ENCODE data around the gene HOXC6.
"Not testable (repeated sequence)": the region's sequence is repeated elsewhere in the genome, so short reads cannot be mapped to it uniquely, and the experiment has no call there.

The HOXC6 gene

GRCh38 chr12:54054742-54055194 lies 26.5 kb downstream of the HOXC6 start:
- no peak for DNase-seq (ENCODE audit: low read depth in 2 of 2)

GRCh38 chr12:54055552-54055951 lies 27.3 kb downstream of the HOXC6 start:
- DNase-seq (ENCODE audit: low read depth in 2 of 2) = no peak

DNA sequence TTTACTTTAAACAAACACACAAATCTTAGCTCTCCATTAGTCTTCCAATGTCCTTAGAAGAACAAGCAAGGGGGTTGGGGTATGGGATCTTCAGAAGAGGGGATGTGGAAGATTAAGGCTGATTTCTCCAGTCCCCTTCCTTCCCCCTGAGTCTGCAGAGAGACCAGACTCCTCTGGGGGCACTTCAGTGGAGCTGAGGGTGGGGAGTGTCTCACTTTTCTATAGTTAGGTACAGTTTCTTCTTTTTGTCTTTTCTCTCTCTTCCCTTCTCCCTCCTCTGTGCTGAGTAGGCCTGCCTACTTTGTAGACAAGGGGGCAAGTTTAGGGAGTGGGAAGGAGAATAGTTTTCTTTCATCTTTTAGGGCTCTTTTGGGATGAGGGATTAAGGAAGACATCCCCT lies 27.9 kb downstream of the HOXC6 start:
- DNase-seq (ENCODE audit: low read depth in 2 of 2) = no peak

- no peak for DNase-seq (ENCODE audit: low read depth in 2 of 2)
These were observed 30.0 kb downstream of the HOXC6 start for GRCh38 chr12:54058128-54058768.

DNA sequence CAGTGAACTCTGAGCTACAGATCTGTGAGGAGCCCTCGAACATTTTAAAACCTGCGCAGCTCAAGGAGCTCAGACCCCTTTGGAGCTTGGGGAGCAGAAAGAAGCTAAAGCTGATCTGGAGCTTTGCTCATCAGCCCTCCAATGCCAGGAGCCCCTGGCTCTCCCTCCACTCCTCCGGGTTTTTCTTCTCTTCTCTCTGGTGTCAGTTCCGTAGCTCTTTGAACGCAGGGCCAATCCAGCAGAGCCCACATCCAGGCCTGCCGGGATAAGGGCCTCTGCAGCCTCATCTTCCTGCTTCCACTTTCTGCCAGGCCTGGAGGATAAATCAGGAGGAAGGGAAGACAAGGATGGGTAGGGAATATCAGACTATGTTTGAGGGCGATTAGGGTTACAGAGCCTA lies 31.4 kb downstream of the HOXC6 start:
- no peak for DNase-seq (ENCODE audit: low read depth in 2 of 2)

- no peak for DNase-seq (ENCODE audit: low read depth in 2 of 2)
These were observed 32.1 kb downstream of the HOXC6 start for GRCh38 chr12:54060174-54060974.

- no peak for DNase-seq (ENCODE audit: low read depth in 2 of 2)
These were observed 32.9 kb downstream of the HOXC6 start for GRCh38 chr12:54060975-54061778.

DNA sequence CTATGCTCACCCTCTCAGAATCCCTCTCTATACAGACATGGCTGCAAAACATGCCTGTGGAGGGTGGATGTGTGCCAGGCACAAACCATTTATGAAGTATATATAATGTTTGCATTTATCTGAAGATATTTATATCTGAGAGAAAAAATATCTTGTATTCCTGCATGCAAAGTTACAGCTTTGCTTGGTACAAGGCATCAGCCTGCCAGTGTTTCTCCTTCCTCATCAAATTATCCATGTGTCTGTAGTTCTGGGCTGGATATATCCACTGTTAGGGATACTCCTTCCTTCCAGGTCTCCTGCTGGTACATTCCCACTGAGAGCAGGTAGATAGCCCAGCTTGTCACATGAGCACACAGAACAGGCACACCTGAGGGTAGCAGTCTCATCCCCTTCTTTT lies 37.4 kb downstream of the HOXC6 start:
- DNase-seq (ENCODE audit: low read depth in 2 of 2) = no peak

- no peak for DNase-seq (ENCODE audit: low read depth in 2 of 2)
These were observed 38.2 kb downstream of the HOXC6 start for GRCh38 chr12:54066408-54066807.

DNA sequence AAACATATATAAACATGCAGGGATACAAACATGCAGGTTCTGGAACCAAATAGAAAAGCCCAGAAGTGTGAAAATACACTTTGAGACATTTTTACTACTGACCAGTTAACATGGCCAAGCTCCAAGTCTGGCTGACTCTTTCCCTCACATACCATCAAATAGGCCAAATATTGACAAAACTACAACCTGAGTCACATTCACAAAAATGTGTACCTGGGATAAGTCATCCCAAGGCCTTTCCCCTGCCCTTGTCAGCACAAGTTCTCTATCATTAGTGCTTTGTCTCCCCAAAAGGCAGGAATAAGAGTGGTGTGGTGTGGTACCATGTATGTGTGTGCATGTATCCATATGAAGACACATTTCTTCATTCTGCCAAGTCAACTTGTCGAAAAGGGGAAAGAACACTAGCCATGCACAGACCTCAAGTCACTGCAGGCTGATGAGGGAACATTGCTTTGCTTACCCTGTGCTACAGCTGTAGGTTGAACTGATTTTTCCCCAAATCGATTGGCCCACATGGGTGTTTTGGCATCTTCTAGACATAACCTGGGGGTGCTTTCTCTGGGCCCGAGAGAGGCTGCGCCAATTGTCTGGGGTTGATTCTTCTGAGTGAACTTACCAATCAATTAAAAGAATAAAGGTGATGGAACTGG lies 40.3 kb downstream of the HOXC6 start:
- DNase-seq (ENCODE audit: low read depth in 2 of 2) = no peak

GRCh38 chr12:54071942-54072341 lies 43.7 kb downstream of the HOXC6 start:
- no peak for DNase-seq (ENCODE audit: low read depth in 2 of 2)

- no peak for DNase-seq (ENCODE audit: low read depth in 2 of 2)
These were observed 46.1 kb downstream of the HOXC6 start for GRCh38 chr12:54074308-54074707.

GRCh38 chr12:54075409-54075808 lies 47.2 kb downstream of the HOXC6 start:
- DNase-seq (ENCODE audit: low read depth in 2 of 2) = no peak

DNA sequence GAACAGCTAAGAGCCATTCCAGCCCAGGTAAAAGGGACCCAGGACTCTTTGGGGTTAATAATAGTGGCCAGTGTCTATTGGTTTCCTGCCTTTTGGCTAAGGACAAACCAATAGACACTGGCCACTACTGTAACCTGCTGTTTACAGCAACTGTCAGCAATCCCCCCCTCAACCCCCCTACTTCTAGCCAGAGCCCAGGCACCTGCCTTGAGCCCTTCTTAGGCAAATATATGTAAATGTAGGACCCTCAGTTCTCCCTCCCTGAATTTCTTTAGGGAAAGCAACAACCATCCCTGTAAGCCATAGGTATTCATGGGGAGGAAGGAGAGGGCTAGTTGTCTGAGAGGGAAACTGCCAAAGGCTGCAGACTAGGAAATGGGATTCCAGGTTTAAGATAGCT lies 47.7 kb downstream of the HOXC6 start:
- no peak for DNase-seq (ENCODE audit: low read depth in 2 of 2)

DNA sequence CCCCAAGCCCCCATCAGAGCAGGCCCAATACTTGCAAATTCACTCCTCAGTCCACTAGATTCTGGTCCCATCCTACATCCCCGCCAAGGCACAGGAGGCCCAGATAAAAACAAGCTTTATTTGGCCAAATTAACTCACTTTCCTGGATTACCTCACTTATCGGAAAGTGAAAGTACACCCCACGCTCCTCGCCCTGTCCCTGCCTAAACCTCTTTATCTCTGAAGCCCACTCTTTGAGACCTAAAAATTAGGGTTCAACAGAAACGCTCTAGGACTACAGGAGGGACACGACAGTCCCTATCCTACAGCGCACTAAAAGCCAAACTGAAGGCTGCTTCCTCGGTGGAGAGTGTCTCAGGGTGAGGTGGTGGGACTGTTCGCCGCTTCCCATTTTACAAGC lies 49.6 kb downstream of the HOXC6 start:
- not testable (repeated sequence) for DNase-seq (ENCODE audit: low read depth in 2 of 2)

- DNase-seq (ENCODE audit: low read depth in 2 of 2) = not testable (repeated sequence)
These were observed 50.9 kb downstream of the HOXC6 start for GRCh38 chr12:54079115-54079514.
